GM11168 (cell line): ENCODE measurements around the gene STPG2.
"Not testable (repeated sequence)": the region's sequence is repeated elsewhere in the genome, so short reads cannot be mapped to it uniquely, and the experiment has no call there.

Experiments used
- in situ Hi-C: fragments of 300-500 bp; cut with MboI; formaldehyde crosslinking; loops from one replicate; pipeline ENCODE4 v1.12.0; 2022; ENCODE audit warnings: low sequenced_read_pairs; ENCODE audit not compliant: unreplicated experiment

The STPG2 gene

GRCh38 chr4:97953171-97953941 lies 189.9 kb downstream of the STPG2 start:
- in situ Hi-C loops: no loop called here

GRCh38 chr4:97952763-97953162 lies 190.5 kb downstream of the STPG2 start:
- in situ Hi-C loops: no loop called here

- in situ Hi-C loops: no loop called here
Measured at GRCh38 chr4:97950836-97951235, 192.4 kb downstream of the STPG2 start.

- in situ Hi-C loops: no loop called here
Measured at GRCh38 chr4:97942951-97943350, 200.3 kb downstream of the STPG2 start.

GRCh38 chr4:97942137-97942536 lies 201.1 kb downstream of the STPG2 start:
- in situ Hi-C loops: no loop called here

GRCh38 chr4:97938141-97938540 lies 205.1 kb downstream of the STPG2 start:
- in situ Hi-C loops: no loop called here

GRCh38 chr4:97924341-97924958 lies 218.8 kb downstream of the STPG2 start:
- in situ Hi-C loops: no loop called here

- in situ Hi-C loops: no loop called here
Measured at GRCh38 chr4:97923096-97923495, 220.2 kb downstream of the STPG2 start.

- in situ Hi-C loops: no loop called here
Measured at GRCh38 chr4:97917115-97917514, 226.2 kb downstream of the STPG2 start.

- in situ Hi-C loops: no loop called here
Measured at GRCh38 chr4:97912156-97912555, 231.1 kb downstream of the STPG2 start.

GRCh38 chr4:97911236-97911906 lies 231.9 kb downstream of the STPG2 start:
- in situ Hi-C loops: no loop called here

- in situ Hi-C loops: no loop called here
Measured at GRCh38 chr4:97910005-97910404, 233.3 kb downstream of the STPG2 start.

- in situ Hi-C loops: not testable (repeated sequence)
Measured at GRCh38 chr4:97903436-97904189, 239.7 kb downstream of the STPG2 start.

- in situ Hi-C loops: no loop called here
Measured at GRCh38 chr4:97900229-97900628, 243.0 kb downstream of the STPG2 start.

- in situ Hi-C loops: no loop called here
Measured at GRCh38 chr4:97892592-97893266, 250.5 kb downstream of the STPG2 start.

- in situ Hi-C loops: no loop called here
Measured at GRCh38 chr4:97879942-97880341, 263.3 kb downstream of the STPG2 start.

- in situ Hi-C loops: no loop called here
Measured at GRCh38 chr4:97868097-97868496, 275.2 kb downstream of the STPG2 start.

GRCh38 chr4:97867557-97868091 lies 275.7 kb downstream of the STPG2 start:
- in situ Hi-C loops: no loop called here

- in situ Hi-C loops: no loop called here
Measured at GRCh38 chr4:97866821-97867556, 276.3 kb downstream of the STPG2 start.
